Ascending aorta (tissue), 2 donors: ENCODE results near the gene KNSTRN. TPM values are rescaled to one million over a fixed set of nuclear protein-coding genes. Genes with fewer than 3 reads are reported as not detected.

Experiments
- DNase-seq, 2 donors: peaks; one replicate each; pipeline ENCODE4 v3.0.0-alpha.2; 2019; ENCODE audit warnings: low spot score in 2 of 2
- H3K27ac ChIP-seq, 2 donors: fragments of 200-600 bp; sonication (generic); one replicate each; pipeline ENCODE4 v1.5.1; 2016 to 2017; ENCODE audit warnings: mild to moderate bottlenecking in 1 of 2
- H3K27me3 ChIP-seq: fragments of 200-600 bp; sonication (generic); one replicate; pipeline ENCODE4 v1.5.1; 2017
- H3K36me3 ChIP-seq, 2 donors: fragments of 200-600 bp; sonication (generic); one replicate each; pipeline ENCODE4 v1.5.1; 2016
- H3K4me1 ChIP-seq, 2 donors: fragments of 200-600 bp; sonication (generic); one replicate each; pipeline ENCODE4 v1.5.1; 2016 to 2017; ENCODE audit warnings: mild to moderate bottlenecking in 1 of 2
- H3K4me3 ChIP-seq, 2 donors: fragments of 200-600 bp; sonication (generic); one replicate each; pipeline ENCODE4 v1.5.1; 2016 to 2017; ENCODE audit warnings: mild to moderate bottlenecking in 1 of 2
- H3K9me3 ChIP-seq, 2 donors: fragments of 200-600 bp; sonication (generic); one replicate each; pipeline ENCODE4 v1.5.1; 2016
- CTCF ChIP-seq, 3 experiments: fragments of 200-600 bp in 2 of 3; fragments of 450-650 bp in 1 of 3; sonication (generic) in 2 of 3; IDR thresholded peaks; one replicate each; pipeline ENCODE4 v1.5.1; 2016 to 2019; ENCODE audit warnings: antibody characterized with exemption in 3 of 3, mild to moderate bottlenecking in 1 of 3, moderate library complexity in 1 of 3
- intact Hi-C: fragments of 100-400 bp; cut with DNase I; formaldehyde crosslinking; loops from one replicate; pipeline ENCODE4 v1.15.1; 2023
- total RNA-seq: library from RNA; depleted of rRNA; stranded (reverse); fragments of >200 nt; gene quantifications from one replicate; pipeline ENCODE4 v1.1.0, GENCODE V29; 2016

KNSTRN gene
- total RNA-seq, 1 donor from 2014 or later = 5.1 TPM

GRCh38 chr15:40430271-40430805 is 47.8 kb downstream of the KNSTRN start:
- Histone ChIP-seq H3K27me3 (no peaks in the 10 kb centered on the region), H3K9me3 (no peaks in the 10 kb centered on the region), H3K4me1 (no peaks in the 10 kb centered on the region), H3K36me3 (peaks cover 0 to 3% of the 10 kb centered on the region in 2 donors), H3K4me3 (no peak overlapping the region), H3K27ac (no peak overlapping the region)
- no peak for TF ChIP-seq CTCF (IDR thresholded peaks at IDR 0.05)
- intact Hi-C loops = no loop called here
- DNase-seq = no peak

GRCh38 chr15:40435023-40435709 is 52.6 kb downstream of the KNSTRN start:
- no peaks in the 10 kb centered on the region for H3K36me3 ChIP-seq
- H3K27me3 ChIP-seq = peaks cover 13% of the 10 kb centered on the region
- TF ChIP-seq CTCF (IDR thresholded peaks at IDR 0.05) = no peak
- H3K4me3 ChIP-seq = no peak overlapping the region
- no peak overlapping the region for H3K27ac ChIP-seq
- intact Hi-C loops = no loop called here
- no peak for DNase-seq
- H3K4me1 ChIP-seq = peaks cover 13 to 19% of the 10 kb centered on the region in 2 donors
- no peaks in the 10 kb centered on the region for H3K9me3 ChIP-seq

- intact Hi-C loops = no loop called here
- Histone ChIP-seq H3K4me3 (peak overlapping the region; percentile 38 to 63), H3K4me1 (peaks cover 13 to 19% of the 10 kb centered on the region in 2 donors), H3K27ac (no peak overlapping the region), H3K27me3 (peaks cover 13% of the 10 kb centered on the region), H3K9me3 (no peaks in the 10 kb centered on the region), H3K36me3 (no peaks in the 10 kb centered on the region)
- DNase-seq = no peak
- no peak for TF ChIP-seq CTCF (IDR thresholded peaks at IDR 0.05)
Observed at GRCh38 chr15:40435710-40436089, 53.2 kb downstream of the KNSTRN start.

- H3K36me3 ChIP-seq = no peaks in the 10 kb centered on the region
- peaks cover 13% of the 10 kb centered on the region for H3K27me3 ChIP-seq
- intact Hi-C loops = no loop called here
- no peak for DNase-seq
- H3K9me3 ChIP-seq = no peaks in the 10 kb centered on the region
- no peak overlapping the region for H3K27ac ChIP-seq
- H3K4me3 ChIP-seq = peak overlapping the region; percentile 38 to 63
- H3K4me1 ChIP-seq = peaks cover 13 to 19% of the 10 kb centered on the region in 2 donors
- no peak for TF ChIP-seq CTCF (IDR thresholded peaks at IDR 0.05)
Observed at GRCh38 chr15:40436116-40436891, 53.8 kb downstream of the KNSTRN start.

- no peaks in the 10 kb centered on the region for H3K9me3 ChIP-seq
- H3K36me3 ChIP-seq = no peaks in the 10 kb centered on the region
- intact Hi-C loops = no loop called here
- no peak for TF ChIP-seq CTCF (IDR thresholded peaks at IDR 0.05)
- H3K27ac ChIP-seq = no peak overlapping the region
- no peak for DNase-seq
- H3K4me1 ChIP-seq = peaks cover 13 to 19% of the 10 kb centered on the region in 2 donors
- H3K27me3 ChIP-seq = peaks cover 13% of the 10 kb centered on the region
- H3K4me3 ChIP-seq = peak overlapping the region; percentile 38 to 63
Observed at GRCh38 chr15:40436892-40437751, 54.6 kb downstream of the KNSTRN start.
